Activated CD8-positive, alpha-beta T cell treated with anti-CD3 and anti-CD28 coated beads for 36 hours (primary cell): ENCODE results near the gene HLA-DRB1. TPM values are rescaled to one million over a fixed set of nuclear protein-coding genes. Genes with fewer than 3 reads are reported as not detected.
"Not testable (repeated sequence)": the region's sequence is repeated elsewhere in the genome, so short reads cannot be mapped to it uniquely, and the experiment has no call there.

Source experiments
- ATAC-seq: fragments of 200-7000 bp; cut with Tn5 transposase; one replicate; pipeline ENCODE4 v1.10.0; 2021; ENCODE audit warnings: mild to moderate bottlenecking, moderate library complexity
- CTCF ChIA-PET: fragments of 350-600 bp; sonication (Branson Sonifier 250); formaldehyde crosslinking; loops from one replicate; lab custom pipeline; 2021; ENCODE audit warnings: antibody characterized with exemption; lab: Charles Lee
- POLR2A ChIA-PET: fragments of 350-600 bp; sonication (Branson Sonifier 250); formaldehyde crosslinking; loops from one replicate; lab custom pipeline; 2021; ENCODE audit warnings: antibody characterized with exemption; lab: Charles Lee
- DNase-seq: peaks from one replicate; pipeline ENCODE4 v3.0.0-alpha.2; 2020
- H3K27ac Mint-ChIP-seq: one replicate; pipeline ENCODE4 v1.8.0; 2021; ENCODE audit warnings: mild to moderate bottlenecking, mixed read lengths
- H3K27me3 Mint-ChIP-seq: one replicate; pipeline ENCODE4 v1.8.0; 2021; ENCODE audit warnings: mixed read lengths
- H3K36me3 Mint-ChIP-seq: one replicate; pipeline ENCODE4 v1.8.0; 2021; ENCODE audit warnings: low read depth, mixed read lengths
- H3K4me1 Mint-ChIP-seq: one replicate; pipeline ENCODE4 v1.8.0; 2021; ENCODE audit warnings: low read depth, mixed read lengths
- H3K4me3 Mint-ChIP-seq: one replicate; pipeline ENCODE4 v1.8.0; 2021; ENCODE audit warnings: mild to moderate bottlenecking, moderate library complexity, mixed read lengths
- H3K9me3 Mint-ChIP-seq: one replicate; pipeline ENCODE4 v1.8.0; 2021; ENCODE audit warnings: mixed read lengths
- CTCF ChIP-seq: fragments of 200-600 bp; IDR thresholded peaks from one replicate; pipeline ENCODE4 v1.8.0; 2022; ENCODE audit warnings: antibody characterized with exemption, mild to moderate bottlenecking
- intact Hi-C: fragments of 100-400 bp; cut with micrococcal nuclease; formaldehyde crosslinking; loops from one replicate; pipeline ENCODE4 v1.10.0; 2022
- total RNA-seq, 2 experiments: library from RNA; stranded (reverse); gene quantifications; one replicate each; pipeline ENCODE4 v1.2.3, GENCODE V29; 2021

HLA-DRB1 gene
- total RNA-seq, 2 experiments from 2014 or later = 21.8 to 22.7 TPM

DNA sequence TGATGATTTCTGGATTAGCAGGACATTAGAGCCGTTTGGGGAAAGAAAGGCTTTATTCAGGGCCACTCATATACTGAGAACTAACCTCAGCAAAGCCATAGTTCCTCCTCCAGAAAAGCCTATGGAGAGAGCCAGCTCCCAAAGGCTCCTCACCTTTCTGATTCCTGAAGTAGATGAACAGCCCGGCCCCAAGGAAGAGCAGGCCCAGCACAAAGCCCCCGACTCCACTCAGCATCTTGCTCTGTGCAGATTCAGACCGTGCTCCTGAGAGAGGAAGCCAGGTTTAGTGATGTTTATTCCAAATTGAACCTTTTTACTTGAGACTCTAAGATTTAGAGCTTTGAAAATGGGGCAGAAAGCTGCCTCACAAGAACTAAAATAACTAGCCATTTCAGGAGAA, 9.1 kb downstream of the HLA-DRB1 start:
- DNase-seq (no peak), ATAC-seq (no peak)
- ChIA-PET CTCF (no interaction called here), POLR2A (no interaction called here)
- intact Hi-C loops = no loop called here
- Mint-ChIP-seq H3K9me3 (no peaks in the 10 kb centered on the region), H3K4me3 (no peak overlapping the region), H3K27ac (no peak overlapping the region), H3K27me3 (peaks cover 3% of the 10 kb centered on the region), H3K36me3 (peaks cover 5% of the 10 kb centered on the region), H3K4me1 (peaks cover 19% of the 10 kb centered on the region)
- no peak for TF ChIP-seq CTCF

GRCh38 chr6:32578962-32579361, 10.7 kb downstream of the HLA-DRB1 start:
- intact Hi-C loops = loop anchor here (10.0 kb wide), 1 partner anchor 94 kb away; no protein-coding TSS in a partner anchor
- ATAC-seq (no peak), DNase-seq (no peak)
- Mint-ChIP-seq H3K27ac (no peak overlapping the region), H3K4me1 (peaks cover 18% of the 10 kb centered on the region), H3K27me3 (peaks cover 3% of the 10 kb centered on the region), H3K36me3 (peaks cover 5% of the 10 kb centered on the region), H3K4me3 (no peak overlapping the region), H3K9me3 (no peaks in the 10 kb centered on the region)
- no peak for TF ChIP-seq CTCF
- CTCF ChIA-PET = no interaction called here
- POLR2A ChIA-PET = no interaction called here

GRCh38 chr6:32577493-32577892, 12.2 kb downstream of the HLA-DRB1 start:
- ATAC-seq, POLR2A ChIA-PET, CTCF ChIA-PET, H3K4me3 Mint-ChIP-seq, H3K27me3 Mint-ChIP-seq, DNase-seq, H3K9me3 Mint-ChIP-seq, H3K27ac Mint-ChIP-seq, H3K36me3 Mint-ChIP-seq: not testable (repeated sequence)
- H3K4me1 Mint-ChIP-seq = peaks cover 13% of the 10 kb centered on the region
- intact Hi-C loops = loop anchor here (10.0 kb wide), 1 partner anchor 93 kb away; no protein-coding TSS in a partner anchor

GRCh38 chr6:32576250-32576649, 13.4 kb downstream of the HLA-DRB1 start:
- H3K27me3 Mint-ChIP-seq = peaks cover 1% of the 10 kb centered on the region
- ATAC-seq (no peak), DNase-seq (no peak)
- H3K27ac Mint-ChIP-seq = no peak overlapping the region
- H3K4me1 Mint-ChIP-seq = peaks cover 13% of the 10 kb centered on the region
- no peak overlapping the region for H3K4me3 Mint-ChIP-seq
- ChIA-PET CTCF (no interaction called here), POLR2A (no interaction called here)
- no peaks in the 10 kb centered on the region for H3K9me3 Mint-ChIP-seq
- peaks cover 5% of the 10 kb centered on the region for H3K36me3 Mint-ChIP-seq
- TF ChIP-seq CTCF = no peak
- intact Hi-C loops = loop anchor here (10.0 kb wide), 1 partner anchor 91 kb away; no protein-coding TSS in a partner anchor

GRCh38 chr6:32570363-32570905, 19.2 kb downstream of the HLA-DRB1 start:
- Mint-ChIP-seq H3K36me3 (no peaks in the 10 kb centered on the region), H3K27ac (no peak overlapping the region), H3K4me1 (peaks cover 7% of the 10 kb centered on the region), H3K4me3 (no peak overlapping the region), H3K27me3 (peaks cover 1% of the 10 kb centered on the region), H3K9me3 (no peaks in the 10 kb centered on the region)
- ChIA-PET POLR2A (interaction anchor here (0.6 kb wide), 1 partner anchor 287 kb away, joined by 3 read pairs; no protein-coding TSS in a partner anchor), CTCF (no interaction called here)
- ATAC-seq = no peak
- DNase-seq = no peak
- no peak for TF ChIP-seq CTCF
- intact Hi-C loops = loop anchor here (10.0 kb wide), 1 partner anchor 86 kb away; no protein-coding TSS in a partner anchor
